Activated T-cell treated with anti-CD3 and anti-CD28 coated beads for 24 hours (primary cell): ENCODE measurements around the gene P2RY11.

ENCODE experiments used
- DNase-seq: peaks from one replicate; pipeline ENCODE4 v3.0.0-alpha.2; 2020; ENCODE audit warnings: low read depth

The P2RY11 gene

DNA sequence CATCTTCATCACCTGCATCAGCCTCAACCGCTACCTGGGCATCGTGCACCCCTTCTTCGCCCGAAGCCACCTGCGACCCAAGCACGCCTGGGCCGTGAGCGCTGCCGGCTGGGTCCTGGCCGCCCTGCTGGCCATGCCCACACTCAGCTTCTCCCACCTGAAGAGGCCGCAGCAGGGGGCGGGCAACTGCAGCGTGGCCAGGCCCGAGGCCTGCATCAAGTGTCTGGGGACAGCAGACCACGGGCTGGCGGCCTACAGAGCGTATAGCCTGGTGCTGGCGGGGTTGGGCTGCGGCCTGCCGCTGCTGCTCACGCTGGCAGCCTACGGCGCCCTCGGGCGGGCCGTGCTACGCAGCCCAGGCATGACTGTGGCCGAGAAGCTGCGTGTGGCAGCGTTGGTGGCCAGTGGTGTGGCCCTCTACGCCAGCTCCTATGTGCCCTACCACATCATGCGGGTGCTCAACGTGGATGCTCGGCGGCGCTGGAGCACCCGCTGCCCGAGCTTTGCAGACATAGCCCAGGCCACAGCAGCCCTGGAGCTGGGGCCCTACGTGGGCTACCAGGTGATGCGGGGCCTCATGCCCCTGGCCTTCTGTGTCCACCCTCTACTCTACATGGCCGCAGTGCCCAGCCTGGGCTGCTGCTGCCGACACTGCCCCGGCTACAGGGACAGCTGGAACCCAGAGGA lies 2.6 kb downstream of the P2RY11 start:
- no peak for DNase-seq

DNA sequence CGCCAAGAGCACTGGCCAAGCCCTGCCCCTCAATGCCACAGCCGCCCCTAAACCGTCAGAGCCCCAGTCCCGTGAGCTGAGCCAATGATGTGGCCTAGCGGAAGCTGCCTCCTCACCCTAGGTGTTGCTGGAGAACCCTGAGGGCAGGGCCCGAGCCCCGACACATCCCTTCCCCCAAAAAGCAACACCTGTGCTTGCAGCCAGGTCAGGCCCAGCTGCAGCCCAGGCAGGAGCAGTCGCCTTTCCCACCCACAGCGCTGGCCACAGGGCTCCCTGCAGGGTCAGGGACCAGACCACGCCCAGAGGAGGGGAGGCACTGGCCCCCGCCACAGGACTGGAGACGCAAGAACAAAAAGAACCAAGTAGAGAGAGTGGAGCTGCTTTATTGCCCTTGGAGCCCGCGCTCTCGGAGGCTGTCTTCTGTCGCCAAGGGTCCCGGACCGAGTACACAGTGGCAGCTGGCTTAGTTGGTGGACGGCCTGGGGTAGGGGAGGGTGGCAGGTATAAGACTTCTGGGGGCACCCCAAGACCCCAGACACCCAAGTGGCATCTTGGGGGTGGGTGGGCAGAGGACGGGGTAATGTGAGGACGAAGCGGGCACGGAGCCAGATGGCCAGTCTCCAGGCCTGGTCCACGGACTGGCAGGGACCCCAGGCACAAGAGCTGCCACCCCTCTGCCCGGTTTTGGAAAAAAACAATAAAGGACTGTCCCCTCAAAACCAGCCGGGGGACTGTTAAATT lies 3.3 kb downstream of the P2RY11 start:
- DNase-seq = peak; percentile 25

DNA sequence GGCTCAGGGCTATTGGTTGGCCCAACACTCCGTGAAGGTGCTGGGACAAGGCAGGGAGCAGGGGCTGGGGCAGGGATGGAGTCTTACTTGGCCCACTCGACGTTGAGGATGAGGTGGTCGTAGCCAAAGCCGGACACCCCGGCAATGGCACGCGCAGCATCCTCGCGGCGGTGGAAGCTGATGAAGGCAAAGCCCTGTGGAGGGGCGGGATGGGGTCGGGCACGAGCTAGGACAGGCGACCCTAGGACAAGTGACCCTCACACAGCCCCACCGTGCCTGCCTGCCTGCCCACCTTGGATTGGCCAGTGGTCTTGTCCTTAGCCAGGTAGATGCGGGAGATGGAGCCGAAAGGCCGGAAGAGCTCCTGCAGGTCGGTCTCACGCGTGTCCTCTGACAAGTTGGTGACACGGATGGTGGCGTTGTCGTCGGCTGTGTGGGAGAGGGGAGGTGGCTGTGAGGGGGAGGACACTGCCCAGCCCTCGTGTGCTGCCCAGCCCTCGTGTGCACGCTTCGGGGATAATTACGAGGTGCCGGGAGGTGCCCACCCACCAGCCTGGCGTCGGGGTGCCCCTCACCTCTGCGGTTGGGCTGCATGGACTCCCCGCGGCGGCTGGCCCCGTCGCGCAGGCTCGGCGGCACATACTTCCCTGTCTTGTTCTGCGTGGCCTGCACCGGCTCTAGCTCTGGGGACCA lies 4.0 kb downstream of the P2RY11 start:
- DNase-seq = no peak

DNA sequence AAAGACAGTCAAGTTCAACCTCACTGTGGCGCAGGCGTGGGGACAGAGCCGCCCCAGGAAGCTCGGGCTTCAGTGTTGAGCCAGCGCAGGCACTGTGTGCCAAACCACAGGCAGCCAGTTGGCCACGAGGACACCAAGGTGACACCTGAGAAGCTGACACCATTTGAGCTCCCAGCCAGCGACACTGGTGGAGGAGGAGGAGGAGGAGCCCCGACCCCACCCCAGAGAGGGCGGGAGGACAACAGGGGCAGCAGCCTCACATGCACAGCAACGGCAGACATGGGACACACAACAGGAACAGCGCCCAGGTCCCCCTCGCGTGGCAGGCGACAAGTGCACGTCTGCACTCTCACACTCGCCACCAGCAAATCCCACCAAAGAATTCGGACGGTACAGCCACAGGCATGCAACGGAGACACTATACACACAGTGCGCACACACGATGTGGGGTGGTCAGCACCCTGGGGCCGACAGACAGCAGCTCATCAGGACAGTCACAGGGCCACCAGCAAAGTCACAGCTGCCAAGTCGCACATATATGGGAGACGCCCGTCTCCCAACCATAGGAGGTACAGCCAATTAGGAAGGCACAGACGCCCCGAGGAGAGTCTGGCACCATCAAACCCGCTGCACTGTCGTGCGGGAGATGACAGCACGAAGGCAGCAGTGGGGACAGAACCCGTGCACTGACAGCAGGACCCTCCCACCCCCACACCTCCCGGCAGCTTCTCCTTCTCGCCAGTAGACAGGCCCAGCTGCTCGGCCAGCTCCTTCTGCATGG lies 4.8 kb downstream of the P2RY11 start:
- no peak for DNase-seq

DNA sequence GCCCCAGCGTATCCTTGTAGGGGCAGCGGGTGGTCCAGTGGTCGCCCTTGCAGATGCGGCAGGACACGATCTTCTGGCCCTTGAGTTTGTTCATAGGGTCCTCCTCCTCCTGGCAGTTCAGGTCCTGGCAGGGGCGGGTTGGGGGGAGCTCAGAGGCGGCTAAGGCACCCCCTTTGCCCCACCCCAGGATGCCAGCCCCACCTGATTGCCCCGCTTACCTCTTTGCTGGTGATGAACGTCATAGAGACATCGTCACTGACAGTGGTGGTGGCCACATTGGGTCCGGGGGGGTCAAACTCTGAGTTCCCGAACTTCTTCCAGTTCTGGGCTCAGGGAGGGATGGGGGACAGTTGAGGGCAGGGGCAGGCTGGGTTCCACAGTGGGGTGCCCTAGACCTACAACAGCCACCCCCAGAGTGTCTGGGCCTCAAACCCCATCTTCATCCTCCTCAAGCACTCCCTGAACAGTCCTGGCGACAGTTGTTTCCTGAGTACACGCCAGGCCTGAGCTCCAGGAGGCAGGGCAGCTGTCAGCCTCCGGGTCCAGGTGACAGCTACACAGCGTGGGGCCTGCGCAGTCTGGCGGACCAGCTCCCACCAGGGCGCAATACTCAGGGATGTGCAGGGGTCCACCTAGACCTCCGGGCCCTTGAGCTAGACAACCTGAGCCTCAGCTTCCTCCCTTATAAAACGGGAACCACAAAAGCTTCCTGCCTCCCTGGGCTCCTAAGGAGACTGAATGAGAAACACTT lies 5.5 kb downstream of the P2RY11 start:
- no peak for DNase-seq

DNA sequence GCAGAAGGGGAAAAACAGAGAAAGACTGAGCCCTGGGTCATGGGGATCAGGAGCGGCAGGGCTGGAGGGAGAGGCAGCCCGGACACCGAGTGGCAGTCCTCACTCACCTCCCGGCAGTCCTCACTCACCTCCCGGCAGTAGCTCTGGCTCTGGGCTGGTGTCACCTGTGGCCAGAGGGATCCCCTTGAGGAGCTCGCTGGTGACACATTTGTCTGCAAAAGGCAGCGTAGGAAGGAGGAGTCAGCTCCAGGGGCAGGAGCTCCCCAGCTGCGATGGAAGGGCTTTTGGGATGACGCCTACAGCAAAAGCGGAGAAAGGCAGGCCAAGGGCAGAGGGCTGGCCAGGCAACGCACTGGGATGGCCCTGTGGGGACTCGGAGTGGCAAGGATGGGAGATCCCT lies 7.5 kb downstream of the P2RY11 start:
- no peak for DNase-seq

DNA sequence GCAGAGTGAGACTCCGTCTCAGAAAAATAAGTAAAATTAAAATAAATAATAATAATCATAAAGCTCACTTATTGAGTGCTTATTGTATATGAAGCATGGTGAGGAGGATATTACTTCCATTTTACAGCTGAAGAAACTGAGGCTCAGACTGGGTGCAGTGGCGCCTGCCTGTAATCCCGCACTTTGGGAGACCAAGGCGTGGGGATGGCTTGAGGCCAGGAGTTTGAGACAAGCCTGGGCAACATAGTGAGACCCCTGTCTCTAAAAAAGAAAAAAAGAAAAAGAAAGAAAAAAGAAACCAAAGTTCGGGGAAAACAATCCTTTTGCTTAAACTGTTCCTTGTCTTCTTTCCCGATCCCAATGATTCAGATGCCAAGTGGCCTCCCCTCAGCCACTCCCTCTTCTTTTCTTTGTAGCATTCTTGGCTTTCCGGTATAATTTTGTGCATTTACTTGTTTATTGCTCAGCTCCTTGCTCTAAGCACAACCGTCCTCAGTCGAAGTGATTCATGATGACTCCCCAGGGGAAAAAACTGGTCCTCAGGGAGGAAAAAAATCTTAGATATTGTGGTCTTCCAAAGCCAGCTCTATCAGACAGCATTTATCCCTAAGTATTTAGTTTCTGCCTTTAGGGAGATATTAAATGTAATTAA lies 9.2 kb downstream of the P2RY11 start:
- DNase-seq = no peak

DNA sequence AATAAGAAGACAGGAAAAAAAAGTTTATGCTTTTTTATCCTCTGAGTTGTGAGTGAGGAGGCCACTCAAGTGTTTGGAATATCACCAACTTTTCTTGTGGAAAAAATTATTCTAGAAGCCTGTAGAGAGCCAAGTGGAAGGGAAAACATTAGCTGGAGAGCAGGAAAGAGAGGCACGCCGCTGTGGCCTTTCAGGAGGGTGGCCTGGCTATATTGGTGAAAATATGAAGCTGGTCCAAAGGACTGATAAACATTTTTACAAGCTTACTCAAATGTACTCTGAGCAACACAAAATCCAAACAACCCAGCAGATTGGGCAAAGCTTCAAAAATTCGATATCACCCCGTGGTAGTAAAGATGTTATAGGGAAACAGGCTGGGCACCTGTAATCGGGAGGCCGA lies 10.6 kb downstream of the P2RY11 start:
- no peak for DNase-seq

DNA sequence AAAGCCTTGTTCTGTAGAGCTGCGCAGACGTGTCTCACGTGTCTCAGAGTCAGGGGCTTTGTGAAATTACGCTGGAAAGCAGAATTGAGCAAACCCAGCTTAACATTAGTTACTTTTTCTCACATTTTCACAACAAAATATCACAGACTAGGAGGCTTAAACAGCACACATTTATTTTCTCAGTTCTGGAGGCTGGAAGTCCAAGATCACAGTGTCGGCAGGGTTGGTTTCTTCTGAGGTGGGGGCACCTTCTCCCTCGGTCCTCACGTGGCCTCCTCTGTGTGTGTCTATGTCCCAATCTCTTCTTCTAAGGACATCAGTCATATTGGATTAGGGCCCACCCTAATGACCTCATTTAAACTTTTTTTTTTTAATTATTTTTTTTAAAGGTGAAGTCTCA lies 12.9 kb downstream of the P2RY11 start:
- no peak for DNase-seq

DNA sequence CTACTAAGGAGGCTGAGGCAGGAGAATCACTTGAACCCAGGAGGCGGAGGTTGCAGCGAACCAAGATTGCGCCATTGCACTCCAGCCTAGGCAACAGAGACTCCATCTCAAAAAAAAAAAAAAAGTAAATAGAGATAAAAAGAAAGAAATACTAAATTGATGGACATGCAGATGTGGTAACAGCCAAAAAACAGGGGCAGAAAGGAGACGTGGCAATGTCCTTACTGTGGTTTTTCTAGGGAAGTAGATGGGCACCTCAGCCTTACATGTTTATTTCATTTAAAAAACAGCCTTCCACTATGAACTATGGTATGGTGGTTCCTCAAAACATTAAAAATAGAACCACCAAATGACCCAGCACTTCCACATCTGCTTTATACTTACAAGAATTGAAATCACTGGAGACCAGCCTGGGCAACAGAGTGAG lies 14.7 kb downstream of the P2RY11 start:
- DNase-seq = no peak

DNA sequence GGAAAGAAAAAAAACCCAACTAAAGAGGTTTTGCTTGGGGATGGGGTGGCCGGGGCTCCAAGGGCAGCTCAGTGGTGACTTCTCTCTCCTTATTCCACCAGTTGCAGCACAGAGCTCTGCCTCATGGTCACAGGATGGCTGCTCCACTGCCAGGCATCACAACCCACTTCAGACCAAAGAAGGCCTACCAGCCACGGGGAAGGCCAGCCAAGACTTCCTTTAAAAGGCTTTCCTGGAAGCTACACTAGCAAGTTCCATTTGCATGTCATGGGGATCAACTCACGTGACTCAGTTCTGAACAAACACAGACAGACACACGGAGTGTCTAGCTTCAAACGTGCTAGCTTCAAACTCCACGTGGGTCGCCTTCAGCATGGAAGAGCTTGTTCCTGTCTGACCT lies 21.4 kb downstream of the P2RY11 start:
- DNase-seq = no peak

DNA sequence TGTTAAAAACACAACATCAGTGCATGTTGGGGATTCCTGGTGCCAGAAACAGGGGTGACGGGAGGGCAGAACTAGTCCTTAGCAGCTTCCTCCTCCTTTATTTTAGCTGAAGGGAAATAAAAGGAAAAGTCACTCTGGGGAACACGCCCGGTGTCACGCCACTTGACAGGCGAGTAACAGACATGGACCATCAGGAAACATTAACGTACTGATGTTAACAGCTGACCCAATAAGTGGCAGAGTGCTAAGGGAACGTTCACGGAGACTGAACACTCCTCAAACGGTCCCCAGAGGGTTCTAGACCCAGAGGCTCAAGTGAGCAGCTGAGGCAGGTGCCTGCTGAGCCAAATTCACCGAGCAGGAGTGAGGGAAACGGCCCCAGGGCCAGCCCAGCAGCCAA lies 22.1 kb downstream of the P2RY11 start:
- no peak for DNase-seq

DNA sequence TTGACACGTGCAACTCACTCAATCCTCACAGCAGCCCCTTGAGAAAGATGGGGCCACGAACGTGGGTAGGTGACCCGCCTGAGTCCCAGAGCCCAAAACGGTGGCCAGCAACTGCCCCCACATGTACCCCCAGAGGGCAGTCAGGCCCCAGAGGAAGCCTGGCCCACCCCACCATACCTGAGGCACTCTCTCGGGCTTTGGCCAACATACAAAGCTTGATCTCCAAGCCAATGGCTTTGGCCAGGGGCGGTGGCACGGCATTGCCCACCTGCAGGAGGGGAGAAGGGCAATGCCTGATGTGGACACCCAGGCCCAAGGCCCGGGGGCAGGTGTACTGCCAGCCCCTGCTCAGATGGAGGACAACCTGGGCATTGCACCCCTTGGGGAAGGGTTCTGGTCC lies 22.5 kb downstream of the P2RY11 start:
- DNase-seq = no peak

DNA sequence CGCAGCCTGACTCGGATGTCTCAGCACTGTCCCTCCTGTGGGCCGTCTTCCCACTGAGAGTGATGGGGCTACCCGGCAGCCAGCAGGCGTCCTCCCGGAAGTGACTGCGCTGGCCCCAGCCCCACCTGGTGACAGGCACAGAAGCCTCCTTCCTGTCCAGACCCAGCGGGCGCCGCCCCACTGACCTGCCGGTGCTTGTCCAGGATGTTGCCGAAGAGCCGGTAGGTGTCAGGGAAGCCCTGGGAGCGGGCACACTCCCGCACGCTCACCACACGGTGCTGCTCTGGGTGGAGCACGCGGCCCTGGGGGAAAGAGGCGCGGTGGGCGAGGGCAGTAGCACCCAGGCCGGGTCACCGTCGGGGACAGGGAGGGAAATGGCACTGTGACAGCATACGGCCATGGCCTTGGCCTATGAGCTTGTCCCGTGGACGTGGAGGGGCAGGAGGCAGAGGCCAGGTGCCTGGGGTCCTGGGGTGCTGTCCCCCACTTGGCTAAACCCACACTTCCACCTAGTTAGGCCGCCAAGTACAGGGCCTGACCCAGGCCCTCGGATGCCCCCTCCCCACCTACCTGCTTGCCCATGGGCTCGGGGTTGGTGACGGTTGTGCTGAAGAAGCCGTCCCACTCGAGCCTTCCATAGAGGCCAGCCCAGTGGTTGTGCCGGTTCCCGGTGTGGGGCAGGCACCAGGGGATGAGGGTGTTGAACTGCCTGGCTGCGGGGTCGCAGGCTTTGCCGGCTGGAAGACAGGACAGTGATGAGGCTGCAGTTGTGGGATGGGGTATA lies 24.2 kb downstream of the P2RY11 start:
- no peak for DNase-seq

DNA sequence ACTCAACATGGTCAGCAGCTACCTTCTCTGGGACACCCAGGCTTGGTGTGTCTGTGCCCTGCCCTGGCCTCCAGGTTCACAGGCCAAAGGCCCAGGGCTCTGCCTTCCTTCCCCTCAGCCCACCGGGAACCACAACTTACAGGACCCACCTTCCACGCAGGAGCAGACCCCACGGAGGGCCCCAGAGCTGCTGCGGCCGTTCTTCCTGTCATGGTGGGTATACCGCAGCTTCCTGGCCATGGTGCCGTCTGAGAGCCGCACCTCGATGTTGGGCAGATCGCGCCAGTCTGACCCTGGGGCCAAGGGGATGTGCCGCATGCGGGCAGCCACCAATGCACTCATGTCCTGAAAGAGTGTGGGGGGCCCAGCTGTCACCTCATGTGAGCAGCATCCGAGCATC lies 25.4 kb downstream of the P2RY11 start:
- DNase-seq = no peak

DNA sequence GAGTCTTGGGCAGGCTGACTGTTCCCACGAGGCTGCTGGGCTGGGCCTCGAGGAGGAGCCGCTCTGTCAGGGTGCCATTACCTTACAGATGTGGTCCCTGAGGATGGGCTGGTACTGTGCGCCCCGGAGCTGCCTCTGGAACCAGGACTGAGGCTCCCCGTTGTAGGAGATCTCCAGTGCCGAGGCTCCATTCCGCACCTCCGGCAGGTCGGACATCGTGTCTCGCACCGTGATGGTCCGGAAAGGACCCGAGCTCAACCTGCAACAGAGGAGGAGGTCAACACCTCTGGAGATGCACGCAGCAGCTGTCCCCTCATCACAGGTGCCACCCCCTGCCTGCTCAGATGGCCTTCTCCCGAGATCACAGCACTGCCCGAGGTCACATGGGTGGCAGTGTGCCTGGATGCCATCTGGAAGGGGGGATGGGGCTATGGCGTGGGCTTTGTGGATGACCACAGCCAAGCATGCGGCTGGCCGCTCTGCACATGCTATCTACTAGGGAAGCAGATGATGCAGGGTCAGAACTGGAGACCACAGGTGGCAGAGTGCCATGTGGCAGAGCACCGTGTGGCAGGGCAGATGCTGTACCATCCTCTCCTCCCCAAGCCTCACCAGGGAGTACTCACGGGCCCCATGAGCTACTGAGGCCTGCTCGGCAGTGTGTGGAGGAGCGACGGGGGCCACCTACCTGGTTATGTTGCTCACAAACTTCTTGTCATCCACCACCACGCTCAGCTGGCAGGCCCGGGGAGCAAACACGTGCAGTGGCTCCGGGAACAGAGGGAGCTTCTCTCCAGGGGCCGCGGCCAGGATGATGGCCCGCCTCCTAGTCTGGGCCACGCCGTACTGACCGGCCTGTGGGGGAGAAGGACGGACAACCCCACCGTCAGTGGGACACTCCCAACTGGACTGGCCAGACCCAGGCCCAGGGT lies 26.5 kb downstream of the P2RY11 start:
- DNase-seq = no peak

DNA sequence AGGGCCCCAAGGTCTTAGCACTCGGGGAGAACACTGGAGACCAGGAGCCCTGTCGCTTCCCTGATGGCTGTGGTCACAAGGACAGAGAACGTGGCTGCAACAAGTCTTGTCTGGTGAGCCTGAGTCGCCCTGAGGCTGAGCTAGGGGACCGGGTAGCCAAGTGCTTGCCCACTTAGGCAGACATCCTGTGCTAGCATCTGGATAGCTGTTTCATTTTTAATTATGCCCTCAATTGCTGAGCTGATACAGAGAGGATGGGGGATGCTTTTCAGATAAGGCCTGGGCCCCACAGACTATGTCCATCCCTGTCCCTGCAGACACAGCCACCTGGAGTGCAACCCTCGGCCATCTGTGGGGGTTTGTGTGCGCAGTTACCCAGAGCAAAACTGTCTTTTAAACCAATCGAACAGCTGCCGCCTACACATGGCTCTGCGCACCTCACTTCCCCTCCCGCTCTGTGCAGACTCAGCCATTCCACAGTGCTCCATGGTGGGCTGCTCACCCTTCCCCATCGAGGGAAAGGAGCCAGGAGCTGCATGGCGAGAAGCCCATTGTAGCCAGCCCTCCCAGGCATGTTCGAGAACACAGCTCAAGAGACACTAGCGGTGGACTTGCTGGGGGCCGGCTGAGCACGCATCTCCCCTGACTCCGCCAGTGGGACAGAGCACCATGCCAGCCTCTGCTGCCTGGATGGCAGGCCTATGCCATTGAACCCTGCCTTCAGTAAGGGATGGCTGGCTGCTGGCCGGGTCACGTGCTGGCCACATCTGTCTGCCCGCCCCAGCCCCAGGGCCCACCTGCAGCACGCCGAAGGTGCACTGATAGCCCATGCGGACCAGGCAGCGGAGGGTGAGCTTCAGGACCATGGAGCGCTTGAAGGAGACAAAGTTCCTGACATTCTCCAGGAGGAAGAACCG lies 27.6 kb downstream of the P2RY11 start:
- no peak for DNase-seq

DNA sequence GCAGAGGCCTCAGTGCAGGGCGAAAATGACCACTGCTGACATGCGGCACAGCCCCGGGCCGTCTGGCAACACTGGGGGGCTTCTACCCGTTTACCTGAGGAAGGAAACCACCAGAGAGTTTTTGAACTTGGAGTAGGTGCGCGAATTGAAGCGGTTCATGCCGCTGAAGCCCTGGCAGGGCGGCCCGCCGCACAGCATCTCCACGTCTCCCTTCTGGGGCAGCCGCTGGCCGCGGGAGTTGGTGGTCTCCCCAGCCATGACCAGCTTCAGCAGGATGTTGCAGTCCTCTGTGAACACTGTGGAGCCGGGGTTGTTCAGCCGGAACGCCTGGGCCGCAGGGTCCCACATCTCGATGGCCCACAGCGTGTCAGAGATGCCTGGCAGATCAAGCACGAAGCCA lies 28.5 kb downstream of the P2RY11 start:
- no peak for DNase-seq
